Endometrium (tissue), 2 donors: ENCODE measurements around the gene CHD8.
"Not testable (repeated sequence)": the region's sequence is repeated elsewhere in the genome, so short reads cannot be mapped to it uniquely, and the experiment has no call there.

Source experiments
- FAIRE-seq: peaks from 2 replicates; lab custom pipeline; 2012; peaks lifted over from hg19 to GRCh38; lab: Jason Lieb, UNC
- donor health status: control.
- donor health status: control.

CHD8 gene

DNA sequence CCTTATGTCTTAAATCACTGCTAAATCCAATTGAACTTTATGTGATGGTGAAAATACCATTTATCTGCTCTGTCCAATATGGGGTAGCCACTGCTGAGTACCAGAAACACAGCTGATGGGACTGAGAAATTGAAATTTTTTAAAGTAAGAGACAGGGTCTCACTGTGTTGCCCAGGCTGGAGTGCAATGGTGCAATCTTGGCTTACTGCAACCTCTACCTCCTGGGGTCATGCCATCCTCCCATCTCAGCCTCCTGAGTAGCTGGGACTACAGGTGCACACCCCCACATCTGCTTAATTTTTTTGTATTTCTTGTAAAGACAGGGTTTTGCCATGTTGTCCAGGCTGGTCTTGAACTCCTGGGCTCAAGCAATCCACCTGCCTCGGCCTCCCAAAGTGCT, 83.1 kb downstream of the CHD8 start:
- FAIRE-seq = not testable (repeated sequence)

DNA sequence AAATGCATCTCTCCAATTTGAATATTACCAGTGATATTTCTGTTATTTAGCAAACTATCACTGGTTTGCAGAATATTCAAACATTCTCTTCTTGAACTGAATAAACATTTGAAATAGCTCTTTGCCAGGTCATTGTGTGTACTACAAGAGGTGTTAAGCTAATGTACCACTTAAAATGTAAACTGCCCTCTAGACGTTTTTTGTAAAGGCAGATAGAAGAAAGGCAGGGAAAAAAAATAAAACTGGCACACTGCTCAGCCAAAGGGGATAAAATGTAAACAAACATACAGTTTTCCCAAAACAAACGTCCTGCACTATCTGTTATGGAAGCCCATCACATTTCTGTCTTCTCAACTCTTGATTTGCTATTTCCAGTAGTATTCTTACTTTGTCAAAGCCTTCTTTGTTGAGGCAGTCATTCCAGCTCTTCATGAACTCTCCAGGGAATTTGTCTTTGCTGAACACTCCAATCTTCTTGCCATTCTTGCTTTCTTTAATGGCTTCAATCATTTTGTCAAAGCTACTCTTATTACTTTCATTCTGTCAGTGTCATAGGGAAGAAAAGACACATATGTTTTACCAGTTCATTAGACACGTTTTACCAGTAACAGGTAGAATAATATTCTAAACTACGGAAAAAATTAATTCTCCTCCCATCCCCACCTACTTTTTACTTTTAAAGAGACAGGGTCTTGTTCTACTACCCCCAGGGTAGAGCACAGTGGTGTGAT, 85.8 kb downstream of the CHD8 start:
- FAIRE-seq = no peak

DNA sequence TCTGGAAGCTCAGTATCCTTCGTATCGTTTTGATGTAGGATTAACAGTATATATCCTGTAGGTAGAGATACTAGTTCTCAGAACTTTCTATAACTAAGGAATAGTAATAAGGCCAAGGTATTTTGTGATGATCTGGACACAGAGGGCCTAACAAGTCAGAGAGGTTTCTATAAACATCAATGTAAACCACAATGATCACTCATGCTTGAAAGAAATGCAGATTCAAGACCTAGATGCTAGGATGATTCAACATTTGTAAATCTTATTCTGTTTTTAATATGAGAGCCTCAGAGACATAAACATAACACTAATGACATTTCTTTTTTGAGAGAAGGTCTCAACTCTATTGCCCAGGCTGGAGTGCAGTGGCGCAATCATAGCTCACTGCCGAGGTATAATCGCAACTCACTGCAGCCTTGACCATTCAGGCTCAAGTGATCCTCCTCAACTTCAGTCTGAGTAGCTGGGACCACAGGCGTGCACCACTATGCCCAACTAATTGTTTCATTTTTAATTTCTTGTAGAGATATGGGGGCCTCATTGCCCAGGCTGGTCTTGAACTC, 88.3 kb downstream of the CHD8 start:
- FAIRE-seq = no peak

DNA sequence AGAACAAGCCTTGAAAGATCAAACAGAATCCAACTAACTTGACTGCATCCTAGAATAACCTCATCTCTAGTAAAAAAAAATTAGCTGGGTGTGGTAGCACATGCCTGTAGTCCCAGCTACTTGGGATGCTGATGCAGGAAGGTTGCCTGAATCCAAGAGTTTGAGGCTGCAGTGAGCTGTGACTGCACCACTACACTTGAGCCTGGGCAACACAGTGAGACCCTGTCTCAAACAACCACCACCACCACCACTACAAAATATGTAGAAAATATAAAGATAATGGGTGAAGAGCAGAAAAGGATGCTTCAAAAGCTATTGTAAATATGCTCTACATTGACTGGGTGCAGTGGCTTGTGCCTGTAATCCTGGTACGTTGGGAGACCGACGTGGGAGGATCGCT, 99.4 kb downstream of the CHD8 start:
- FAIRE-seq = no peak

DNA sequence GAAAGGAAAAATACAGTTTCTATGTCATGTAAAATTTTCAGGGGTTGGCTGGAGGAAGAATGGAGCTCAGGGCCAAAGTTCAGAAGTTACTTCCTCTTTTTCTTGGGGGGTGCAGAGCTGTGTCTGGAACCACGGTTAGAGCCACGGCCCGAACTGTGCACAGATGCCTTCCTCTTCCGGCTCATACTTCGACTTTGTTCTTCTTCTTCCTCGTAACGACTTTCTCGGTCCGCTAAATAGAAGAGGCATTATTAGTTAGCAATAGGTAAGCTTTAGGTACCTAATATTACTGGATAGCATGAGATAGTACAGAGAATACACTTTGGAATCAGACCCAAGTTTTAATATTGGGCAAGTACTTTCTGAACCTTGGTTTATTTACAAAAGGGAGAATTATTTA, 103.3 kb downstream of the CHD8 start:
- no peak for FAIRE-seq

DNA sequence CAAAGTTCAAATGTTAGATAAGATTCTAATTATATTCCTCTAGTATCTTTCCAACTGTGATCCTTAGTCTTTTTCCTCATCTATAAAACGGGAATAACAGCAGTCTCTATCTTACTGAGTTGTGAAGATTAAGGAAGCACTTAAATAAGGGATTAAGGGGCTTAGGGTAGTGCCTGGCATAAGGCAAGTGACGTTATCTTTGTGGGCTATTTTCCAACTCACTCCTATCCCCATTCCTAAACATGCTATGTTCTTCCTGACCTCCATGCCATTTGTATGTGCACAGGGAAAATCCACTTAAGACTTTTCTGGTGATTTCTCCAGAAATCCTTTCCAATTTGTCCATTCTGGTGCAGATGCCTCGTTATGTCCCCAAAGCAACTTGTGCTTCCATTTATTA, 105.4 kb downstream of the CHD8 start:
- no peak for FAIRE-seq

DNA sequence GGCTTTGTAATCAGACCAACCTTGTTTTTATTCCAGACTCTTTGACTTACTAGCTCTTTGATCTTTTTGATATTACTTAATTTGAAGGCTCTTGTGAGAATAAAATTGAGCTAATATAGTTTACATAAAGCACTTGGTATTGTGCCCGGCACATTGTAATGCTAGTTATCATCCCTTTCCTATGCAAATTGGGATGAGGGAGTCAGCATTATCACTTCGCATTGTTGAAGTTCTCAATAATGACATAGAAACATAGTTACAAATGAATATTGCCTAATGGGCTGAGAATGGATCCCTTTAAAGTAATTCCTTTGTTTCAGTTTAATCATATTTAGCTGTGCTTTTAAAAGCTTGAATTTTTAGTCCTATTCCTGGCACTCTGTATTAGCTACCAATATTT, 108.7 kb downstream of the CHD8 start:
- no peak for FAIRE-seq

DNA sequence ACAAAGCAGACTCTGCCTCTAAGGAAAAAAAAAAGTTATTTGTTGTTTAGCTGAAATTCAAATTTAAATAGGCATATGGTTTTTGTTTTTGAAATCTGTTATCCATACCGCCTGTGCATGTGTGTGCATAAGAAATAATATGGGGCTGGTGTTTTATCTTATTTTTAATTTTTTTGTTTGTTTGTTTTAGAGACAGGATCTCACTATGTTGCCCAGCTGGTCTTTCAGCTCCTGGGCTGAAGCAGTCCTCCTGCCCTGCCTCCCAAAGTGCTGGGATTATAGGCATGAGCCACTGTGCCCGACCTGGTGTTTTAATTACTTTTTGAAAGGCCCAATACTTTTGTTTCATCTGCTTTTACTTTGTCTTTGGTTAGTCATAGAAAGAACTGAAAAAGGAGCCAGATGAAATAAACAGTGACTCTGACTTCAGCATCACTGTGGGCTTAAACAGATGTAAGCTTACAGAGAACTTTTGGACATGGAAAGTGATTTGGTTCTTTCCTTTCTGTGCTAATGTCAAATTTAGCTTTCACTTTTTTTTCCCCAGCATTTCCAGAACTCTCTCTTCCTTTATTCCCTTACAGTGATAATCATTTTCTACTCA, 109.3 kb downstream of the CHD8 start:
- FAIRE-seq = no peak

DNA sequence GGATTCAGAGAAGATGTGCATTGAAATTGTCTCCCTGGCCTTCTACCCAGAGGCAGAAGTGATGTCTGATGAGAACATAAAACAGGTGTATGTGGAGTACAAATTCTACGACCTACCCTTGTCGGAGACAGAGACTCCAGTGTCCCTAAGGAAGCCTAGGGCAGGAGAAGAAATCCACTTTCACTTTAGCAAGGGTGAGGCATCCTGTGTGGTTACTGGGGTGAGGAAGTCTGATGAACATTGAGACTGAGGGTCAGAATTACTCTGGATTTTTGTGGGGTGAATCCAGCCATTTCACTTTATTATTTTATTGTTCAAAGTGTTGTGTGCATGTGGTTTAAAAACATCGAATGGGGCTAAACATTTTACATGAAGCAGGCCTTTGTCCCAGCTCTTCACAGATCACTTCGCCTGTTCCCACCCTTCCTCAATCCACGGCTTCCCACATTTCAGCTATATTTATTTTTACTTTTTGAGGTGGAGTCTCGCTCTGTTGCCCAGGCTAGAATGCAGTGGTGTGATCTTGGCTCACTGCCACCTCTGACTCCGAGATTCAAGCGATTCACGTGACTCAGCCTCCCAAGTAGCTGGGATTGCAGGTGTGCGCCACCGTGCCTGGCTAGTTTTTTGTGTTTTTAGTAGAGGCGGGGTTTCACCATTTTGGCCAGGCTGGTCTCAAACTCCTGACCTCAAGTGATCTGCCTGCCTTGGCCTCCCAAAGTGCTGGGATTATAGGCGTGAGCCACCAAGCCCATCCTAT, 112.7 kb downstream of the CHD8 start:
- FAIRE-seq = no peak
